Testis (tissue), 3 donors: ENCODE measurements around the gene USH1G. TPM values are rescaled to one million over a fixed set of nuclear protein-coding genes. Genes with fewer than 3 reads are reported as not detected.

Experiments
- DNase-seq: peaks from one replicate; pipeline ENCODE4 v3.0.0-alpha.2; 2019
- H3K27ac ChIP-seq, 2 donors: fragments of 200-600 bp; sonication (generic); one replicate each; pipeline ENCODE4 v1.5.1; 2019
- H3K27me3 ChIP-seq: fragments of 200-600 bp; sonication (generic); one replicate; pipeline ENCODE4 v1.5.1; 2019
- H3K36me3 ChIP-seq: fragments of 200-600 bp; sonication (generic); one replicate; pipeline ENCODE4 v1.5.1; 2017; ENCODE audit warnings: low read depth; ENCODE audit errors: missing control alignments
- H3K4me1 ChIP-seq: fragments of 200-600 bp; sonication (generic); one replicate; pipeline ENCODE4 v1.5.1; 2019
- H3K4me3 ChIP-seq, 2 donors: fragments of 200-600 bp; sonication (generic); one replicate each; pipeline ENCODE4 v1.5.1; 2017 to 2019
- H3K9me3 ChIP-seq: fragments of 200-600 bp; sonication (generic); one replicate; pipeline ENCODE4 v1.5.1; 2017
- CTCF ChIP-seq, 3 experiments: fragments of 450-650 bp in 2 of 3; fragments of 200-600 bp in 1 of 3; sonication (generic) in 1 of 3; IDR thresholded peaks; one replicate each; pipeline ENCODE4 v1.5.1; 2016 to 2019; ENCODE audit warnings: antibody characterized with exemption in 3 of 3, mild to moderate bottlenecking in 2 of 3, moderate library complexity in 1 of 3
- POLR2A ChIP-seq: fragments of 450-650 bp; IDR thresholded peaks from one replicate; pipeline ENCODE4 v1.6.1; 2017; ENCODE audit warnings: antibody characterized with exemption, mild to moderate bottlenecking, moderate library complexity
- WGBS, 2 donors: methylation state at CpG; one replicate each; pipeline ENCODE4 v1.1.5; 2018; 5-methylcytosine and 5-hydroxymethylcytosine counted together
- intact Hi-C: fragments of 100-400 bp; cut with DNase I; formaldehyde crosslinking; loops from one replicate; pipeline ENCODE4 v1.15.1; 2023; ENCODE audit warnings: low total_unique reads
- polyA plus RNA-seq: library from polyadenylated mRNA; stranded (reverse); fragments of 350-450 nt; fragmentation: Illumina TruSeq; extraction: RNeasy Lipid Tissue Mini Kit (QIAGEN cat#74804); gene quantifications from one replicate; pipeline ENCODE4 v1.2.3, GENCODE V29; 2014; ENCODE audit warnings: low read depth, low replicate concordance; ENCODE audit not compliant: insufficient read depth
- total RNA-seq, 2 donors: library from RNA; depleted of rRNA; stranded (reverse); fragments of >200 nt; gene quantifications; one replicate each; pipeline ENCODE4 v1.2.3, GENCODE V29; 2016

USH1G gene
- total and polyA plus RNA-seq, 3 donors from 2014 or later = 1.1 to 2.1 (median 2.0) TPM

- no peak overlapping the region for H3K27ac ChIP-seq
- TF ChIP-seq CTCF (IDR thresholded peaks at IDR 0.05) (no peak), POLR2A (no peak)
- no peak overlapping the region for H3K4me3 ChIP-seq
- H3K4me1 ChIP-seq = no peaks in the 10 kb centered on the region
- DNase-seq = no peak
- intact Hi-C loops = no loop called here
- H3K36me3 ChIP-seq = no peaks in the 10 kb centered on the region
- H3K27me3 ChIP-seq = no peaks in the 10 kb centered on the region
- WGBS, 2 donors = 85% methylated on average over 8 of the region's 8 CpGs
- no peaks in the 10 kb centered on the region for H3K9me3 ChIP-seq
These were observed 22.8 kb downstream of the USH1G start for GRCh38 chr17:74900208-74900607.

- Histone ChIP-seq H3K4me3 (no peak overlapping the region), H3K27me3 (no peaks in the 10 kb centered on the region), H3K36me3 (no peaks in the 10 kb centered on the region), H3K4me1 (peaks cover 3% of the 10 kb centered on the region), H3K27ac (no peak overlapping the region), H3K9me3 (no peaks in the 10 kb centered on the region)
- 87 to 89% methylated on average over 6 to 11 of the region's 11 CpGs for WGBS, 2 donors
- DNase-seq = no peak
- TF ChIP-seq CTCF (IDR thresholded peaks at IDR 0.05) = no peak
- intact Hi-C loops = no loop called here
These were observed 24.6 kb downstream of the USH1G start for GRCh38 chr17:74898376-74898946.

GRCh38 chr17:74893936-74894671 lies 29.0 kb downstream of the USH1G start:
- H3K4me1 ChIP-seq = peaks cover 9% of the 10 kb centered on the region
- intact Hi-C loops = no loop called here
- H3K9me3 ChIP-seq = no peaks in the 10 kb centered on the region
- H3K27ac ChIP-seq = no peak overlapping the region
- no peak for DNase-seq
- no peaks in the 10 kb centered on the region for H3K27me3 ChIP-seq
- H3K36me3 ChIP-seq = no peaks in the 10 kb centered on the region
- H3K4me3 ChIP-seq = peak overlapping the region in 1 of 2 donors; percentile 56
- WGBS, 2 donors = 7 to 22% methylated on average over 13 to 22 of the region's 22 CpGs
- TF ChIP-seq POLR2A = no peak
- TF ChIP-seq CTCF (IDR thresholded peaks at IDR 0.05) = no peak

GRCh38 chr17:74892974-74893911 lies 29.8 kb downstream of the USH1G start, which contains the start of gene FADS6:
Gene FADS6, minus strand, starts transcription at chr17:74893633. Its CDS starts 38 bp downstream, at chr17:74893595.
- DNase-seq = no peak
- H3K4me1 ChIP-seq = peaks cover 9% of the 10 kb centered on the region
- WGBS, 2 donors = 3 to 13% methylated on average over 11 to 46 of the region's 86 CpGs
- intact Hi-C loops = no loop called here
- H3K27ac ChIP-seq = no peak within 1 kb of the TSS
- no peaks in the 10 kb centered on the region for H3K27me3 ChIP-seq
- no peaks in the 10 kb centered on the region for H3K9me3 ChIP-seq
- H3K36me3 ChIP-seq = no peaks in the 10 kb centered on the region
- H3K4me3 ChIP-seq = peak within 1 kb of the TSS; percentile 18 to 56
- no peak for TF ChIP-seq CTCF (IDR thresholded peaks at IDR 0.05)
- TF ChIP-seq POLR2A = no peak
